H9 (cell line): ENCODE results near the gene HIPK2. TPM values are rescaled to one million over a fixed set of nuclear protein-coding genes. Genes with fewer than 3 reads are reported as not detected.
A peak's percentile ranks its signal among the peaks of the same experiment; 100 is the strongest.

Experiments used
- DNase-seq: peaks from one replicate; pipeline ENCODE4 v3.0.0-alpha.2; 2017
- H2AFZ ChIP-seq: one replicate; pipeline ENCODE4 v1.6.1; 2013; ENCODE audit warnings: mild to moderate bottlenecking, low read length, control low read depth, moderate library complexity
- H2AK5ac ChIP-seq: 2 replicates; pipeline ENCODE4 v1.6.1; 2013; ENCODE audit warnings: low read length, control low read depth, mixed read lengths; ENCODE audit not compliant: insufficient read length
- H2BK120ac ChIP-seq: one replicate; pipeline ENCODE4 v1.6.1; 2013; ENCODE audit warnings: low read depth, mild to moderate bottlenecking, low read length, control low read depth, inconsistent platforms; ENCODE audit not compliant: poor library complexity, severe bottlenecking
- H2BK12ac ChIP-seq: 2 replicates; pipeline ENCODE4 v1.6.1; 2013; ENCODE audit warnings: low read length, control low read depth, mixed read lengths, low read depth; ENCODE audit not compliant: insufficient read length
- H2BK15ac ChIP-seq: 2 replicates; pipeline ENCODE4 v1.6.1; 2013; ENCODE audit warnings: low read depth, low read length, control low read depth
- H2BK20ac ChIP-seq: one replicate; pipeline ENCODE4 v1.6.1; 2013; ENCODE audit warnings: low read depth, mild to moderate bottlenecking, low read length, control low read depth, inconsistent platforms; ENCODE audit not compliant: poor library complexity, severe bottlenecking
- H2BK5ac ChIP-seq: 2 replicates; pipeline ENCODE4 v1.6.1; 2013; ENCODE audit warnings: low read length, control low read depth, mixed read lengths; ENCODE audit not compliant: insufficient read length
- H3K14ac ChIP-seq: 2 replicates; pipeline ENCODE4 v1.6.1; 2013; ENCODE audit warnings: low read length, control low read depth; ENCODE audit not compliant: insufficient read depth
- H3K18ac ChIP-seq: 2 replicates; pipeline ENCODE4 v1.6.1; 2013; ENCODE audit warnings: low read depth, mild to moderate bottlenecking, mixed read lengths, low read length, control low read depth; ENCODE audit not compliant: insufficient read length
- H3K23ac ChIP-seq: 2 replicates; pipeline ENCODE4 v1.6.1; 2013; ENCODE audit warnings: low read length, control low read depth, mixed read lengths, low read depth; ENCODE audit not compliant: insufficient read length
- H3K23me2 ChIP-seq: 2 replicates; pipeline ENCODE4 v1.6.1; 2013; ENCODE audit warnings: low read depth, mild to moderate bottlenecking, mixed read lengths, low read length, control low read depth; ENCODE audit not compliant: insufficient read length, poor library complexity, severe bottlenecking
- H3K27ac ChIP-seq: 2 replicates; pipeline ENCODE4 v1.5.1; 2013; ENCODE audit warnings: low read length, control low read depth, mixed read lengths, low read depth; ENCODE audit not compliant: insufficient read length
- H3K27me3 ChIP-seq: 2 replicates; pipeline ENCODE4 v1.6.1; 2013; ENCODE audit warnings: low read length, control low read depth, inconsistent platforms; ENCODE audit not compliant: insufficient read depth
- H3K4ac ChIP-seq: 2 replicates; pipeline ENCODE4 v1.6.1; 2013; ENCODE audit warnings: low read depth, mild to moderate bottlenecking, control low read depth, inconsistent platforms, low read length, moderate library complexity
- H3K4me1 ChIP-seq: 2 replicates; pipeline ENCODE4 v1.6.1; 2013; ENCODE audit warnings: low read length, control low read depth, inconsistent platforms; ENCODE audit not compliant: insufficient read depth
- H3K4me2 ChIP-seq: 2 replicates; pipeline ENCODE4 v1.6.1; 2013; ENCODE audit warnings: low read length, control low read depth, mixed read lengths; ENCODE audit not compliant: insufficient read length, insufficient read depth
- H3K56ac ChIP-seq: 2 replicates; pipeline ENCODE4 v1.6.1; 2013; ENCODE audit warnings: low read depth, mild to moderate bottlenecking, mixed read lengths, low read length, control low read depth; ENCODE audit not compliant: insufficient read length
- H3K79me1 ChIP-seq: 2 replicates; pipeline ENCODE4 v1.6.1; 2013; ENCODE audit warnings: low read depth, mild to moderate bottlenecking, moderate library complexity, low read length, control low read depth, inconsistent platforms; ENCODE audit not compliant: insufficient read depth, poor library complexity, severe bottlenecking
- H3K79me2 ChIP-seq: 2 replicates; pipeline ENCODE4 v1.6.1; 2013; ENCODE audit warnings: low read length, control low read depth, inconsistent platforms; ENCODE audit not compliant: insufficient read depth
- H3K9ac ChIP-seq: 2 replicates; pipeline ENCODE4 v1.6.1; 2013; ENCODE audit warnings: low read length, control low read depth, mixed read lengths; ENCODE audit not compliant: insufficient read length; ENCODE audit errors: extremely low read depth
- H3K9me3 ChIP-seq: one replicate; pipeline ENCODE4 v1.6.1; 2013; ENCODE audit warnings: low read depth, low read length, inconsistent platforms; ENCODE audit not compliant: control insufficient read depth
- H3T11ph ChIP-seq: one replicate; pipeline ENCODE4 v1.6.1; 2013; ENCODE audit warnings: mild to moderate bottlenecking, low read length, control low read depth, inconsistent platforms
- H4K20me1 ChIP-seq: one replicate; pipeline ENCODE4 v1.6.1; 2013; ENCODE audit not compliant: control insufficient read depth, insufficient read length, insufficient read depth
- H4K5ac ChIP-seq: 2 replicates; pipeline ENCODE4 v1.6.1; 2013; ENCODE audit warnings: low read depth, mild to moderate bottlenecking, mixed read lengths, low read length, control low read depth; ENCODE audit not compliant: insufficient read length
- H4K8ac ChIP-seq: replicated peaks from 2 replicates; pipeline ENCODE4 v1.6.1; 2013; ENCODE audit warnings: low read length, control low read depth, mixed read lengths, low read depth; ENCODE audit not compliant: insufficient read length
- H4K91ac ChIP-seq: 2 replicates; pipeline ENCODE4 v1.6.1; 2013; ENCODE audit warnings: low read depth, mild to moderate bottlenecking, moderate library complexity, mixed read lengths, low read length, control low read depth; ENCODE audit not compliant: insufficient read length
- H3K27ac Mint-ChIP-seq, 3 experiments: 2 replicates in 2 of 3; 3 replicates in 1 of 3; pipeline ENCODE4 v1.8.0; 2020 to 2021; ENCODE audit warnings: mixed read lengths in 3 of 3, mild to moderate bottlenecking in 1 of 3, moderate library complexity in 1 of 3
- H3K27me3 Mint-ChIP-seq: 2 replicates; pipeline ENCODE4 v1.8.0; 2021; ENCODE audit warnings: low read depth, mild to moderate bottlenecking, moderate library complexity, mixed read lengths
- H3K36me3 Mint-ChIP-seq, 3 experiments: 2 replicates in 2 of 3; 3 replicates in 1 of 3; pipeline ENCODE4 v1.8.0; 2020 to 2021; ENCODE audit warnings: low read depth in 3 of 3, mixed read lengths in 3 of 3; ENCODE audit not compliant: insufficient read depth in 1 of 3
- H3K4me1 Mint-ChIP-seq, 2 experiments: 2 replicates each; pipeline ENCODE4 v1.8.0; 2020; ENCODE audit warnings: mixed read lengths in 2 of 2
- H3K4me3 Mint-ChIP-seq, 2 experiments: 2 replicates in 1 of 2; 3 replicates in 1 of 2; pipeline ENCODE4 v1.8.0; 2020 to 2021; ENCODE audit warnings: mild to moderate bottlenecking in 2 of 2, mixed read lengths in 2 of 2, moderate library complexity in 1 of 2
- H3K9me3 Mint-ChIP-seq, 2 experiments: 2 replicates in 1 of 2; 3 replicates in 1 of 2; pipeline ENCODE4 v1.8.0; 2020; ENCODE audit warnings: mild to moderate bottlenecking in 2 of 2, mixed read lengths in 2 of 2, moderate library complexity in 1 of 2
- WGBS: extraction: QIAGEN DNeasy Blood & Tissue Kit; methylation state at CpG from one replicate; pipeline ENCODE4 v1.1.7; 2013; ENCODE audit warnings: missing lambda C conversion rate, low lambda C conversion rate, mixed read lengths; ENCODE audit not compliant: insufficient read length; ENCODE audit errors: extremely low coverage; 5-methylcytosine and 5-hydroxymethylcytosine counted together
- total RNA-seq: library from RNA; stranded (reverse); gene quantifications from 2 replicates; pipeline ENCODE4 v1.2.1, GENCODE V29; 2021
- TF ChIP-seq, protein P1 (sequence below): fragments of 200-600 bp; sonication (generic); conservative IDR thresholded peaks from 3 replicates; pipeline ENCODE4 v1.8.0; 2021; ENCODE audit warnings: antibody characterized with exemption, mild to moderate bottlenecking

Gene HIPK2
- total RNA-seq, 1 experiment from 2014 or later: 21.9 TPM

DNA sequence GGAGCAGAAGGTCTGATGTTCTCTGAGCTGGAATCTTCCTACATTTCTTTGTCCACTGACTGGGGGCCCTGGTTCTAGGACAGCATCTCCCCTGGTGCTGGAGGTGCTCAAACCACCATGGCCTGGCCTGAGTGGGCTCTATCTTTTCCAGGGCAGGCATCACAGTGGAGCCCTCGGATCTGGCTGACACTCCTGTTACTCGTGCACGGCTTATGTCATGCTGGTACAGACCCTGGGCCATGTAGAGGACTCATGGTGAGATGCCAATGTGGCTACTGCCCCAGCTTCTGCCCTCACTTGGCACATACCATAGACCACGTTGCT, 96.0 kb downstream of the HIPK2 start:
- Histone ChIP-seq H4K91ac (no peak overlapping the region), H3K9ac (no peak overlapping the region), H3K27ac (no peak overlapping the region), H2AFZ (no peak overlapping the region), H3K4me1 (no peaks in the 10 kb centered on the region; the same call in 1 of the 2 replicates), H3K23me2 (no peaks in the 10 kb centered on the region), H2BK12ac (no peak overlapping the region), H3K27me3 (no peaks in the 10 kb centered on the region), H3K14ac (peak overlapping the region; percentile 60), H2BK120ac (no peak overlapping the region), H4K5ac (no peak overlapping the region), H3K23ac (no peak overlapping the region), H3K4me2 (no peak overlapping the region), H3K4ac (no peak overlapping the region), H2BK20ac (no peak overlapping the region), H4K20me1 (no peaks in the 10 kb centered on the region), H3K9me3 (peaks cover 6% of the 10 kb centered on the region), H3K79me1 (no peaks in the 10 kb centered on the region), H2AK5ac (no peak overlapping the region), H3K56ac (no peak overlapping the region), H3T11ph (no peak overlapping the region), H3K18ac (peak overlapping the region; percentile 25), H2BK15ac (no peak overlapping the region), H2BK5ac (no peak overlapping the region), H4K8ac (no peak overlapping the region), H3K79me2 (no peaks in the 10 kb centered on the region)
- no peak for DNase-seq
- Mint-ChIP-seq H3K4me3 (no peak overlapping the region), H3K9me3 (peaks cover 12 to 15% of the 10 kb centered on the region in 2 experiments), H3K27me3 (peaks cover 1% of the 10 kb centered on the region; the same call in 1 of the 2 replicates), H3K36me3 (peaks cover 2 to 10% (median 9%) of the 10 kb centered on the region in 3 experiments), H3K4me1 (peaks cover 36 to 38% of the 10 kb centered on the region in 2 experiments), H3K27ac (0 out of 7 replicates have a peak overlapping the region, but pooled peaks of 1 of the 3 experiments have one; percentile 12)
- WGBS: no CpG with 5 or more reads among the region's 4 CpGs
- TF ChIP-seq, protein P1, sequence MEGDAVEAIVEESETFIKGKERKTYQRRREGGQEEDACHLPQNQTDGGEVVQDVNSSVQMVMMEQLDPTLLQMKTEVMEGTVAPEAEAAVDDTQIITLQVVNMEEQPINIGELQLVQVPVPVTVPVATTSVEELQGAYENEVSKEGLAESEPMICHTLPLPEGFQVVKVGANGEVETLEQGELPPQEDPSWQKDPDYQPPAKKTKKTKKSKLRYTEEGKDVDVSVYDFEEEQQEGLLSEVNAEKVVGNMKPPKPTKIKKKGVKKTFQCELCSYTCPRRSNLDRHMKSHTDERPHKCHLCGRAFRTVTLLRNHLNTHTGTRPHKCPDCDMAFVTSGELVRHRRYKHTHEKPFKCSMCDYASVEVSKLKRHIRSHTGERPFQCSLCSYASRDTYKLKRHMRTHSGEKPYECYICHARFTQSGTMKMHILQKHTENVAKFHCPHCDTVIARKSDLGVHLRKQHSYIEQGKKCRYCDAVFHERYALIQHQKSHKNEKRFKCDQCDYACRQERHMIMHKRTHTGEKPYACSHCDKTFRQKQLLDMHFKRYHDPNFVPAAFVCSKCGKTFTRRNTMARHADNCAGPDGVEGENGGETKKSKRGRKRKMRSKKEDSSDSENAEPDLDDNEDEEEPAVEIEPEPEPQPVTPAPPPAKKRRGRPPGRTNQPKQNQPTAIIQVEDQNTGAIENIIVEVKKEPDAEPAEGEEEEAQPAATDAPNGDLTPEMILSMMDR: no peak
